GM10266 (cell line): ENCODE measurements around the gene KRTAP4-6.
"Not testable (repeated sequence)": the region's sequence is repeated elsewhere in the genome, so short reads cannot be mapped to it uniquely, and the experiment has no call there.

ENCODE experiments used
- DNase-seq: peaks from one replicate; pipeline ENCODE4 v3.0.0; 2012; ENCODE audit errors: extremely low spot score
- CTCF ChIP-seq: IDR thresholded peaks from 2 replicates; pipeline ENCODE4 v1.5.1; 2012; ENCODE audit warnings: mild to moderate bottlenecking, low read depth; ENCODE audit not compliant: control insufficient read depth, insufficient read depth; ENCODE audit errors: missing control alignments

Gene KRTAP4-6

GRCh38 chr17:41140360-41141131 is at the start of gene KRTAP4-6:
Gene KRTAP4-6, minus strand, starts transcription at chr17:41140544. Its CDS starts 57 bp downstream, at chr17:41140487.
- TF ChIP-seq CTCF = no peak
- DNase-seq = no peak

GRCh38 chr17:41189837-41190318 is 49.5 kb upstream of the KRTAP4-6 start, which contains the start of gene KRTAP9-1:
Gene KRTAP9-1, plus strand, starts transcription at chr17:41189887. Its CDS starts 0 bp downstream, at chr17:41189887.
- DNase-seq = not testable (repeated sequence)

GRCh38 chr17:41186872-41187271 is 46.5 kb upstream of the KRTAP4-6 start:
- no peak for TF ChIP-seq CTCF
- no peak for DNase-seq

GRCh38 chr17:41185001-41185400 is 44.7 kb upstream of the KRTAP4-6 start:
- TF ChIP-seq CTCF = no peak
- no peak for DNase-seq

GRCh38 chr17:41184480-41184961 is 44.2 kb upstream of the KRTAP4-6 start, which contains the start of gene KRTAP4-1:
Gene KRTAP4-1, minus strand, starts transcription at chr17:41184911. Its CDS starts 57 bp downstream, at chr17:41184854.
- TF ChIP-seq CTCF = no peak
- DNase-seq = no peak

GRCh38 chr17:41178843-41179616 is 38.7 kb upstream of the KRTAP4-6 start:
- TF ChIP-seq CTCF = no peak
- no peak for DNase-seq

- TF ChIP-seq CTCF = no peak
- DNase-seq = no peak
These were observed 38.0 kb upstream of the KRTAP4-6 start for GRCh38 chr17:41178341-41178740.
